Measurements from ENCODE around the gene LMO2.
"Not testable (repeated sequence)": the region's sequence is repeated elsewhere in the genome, so short reads cannot be mapped to it uniquely, and the experiment has no call there.

The LMO2 gene

DNA sequence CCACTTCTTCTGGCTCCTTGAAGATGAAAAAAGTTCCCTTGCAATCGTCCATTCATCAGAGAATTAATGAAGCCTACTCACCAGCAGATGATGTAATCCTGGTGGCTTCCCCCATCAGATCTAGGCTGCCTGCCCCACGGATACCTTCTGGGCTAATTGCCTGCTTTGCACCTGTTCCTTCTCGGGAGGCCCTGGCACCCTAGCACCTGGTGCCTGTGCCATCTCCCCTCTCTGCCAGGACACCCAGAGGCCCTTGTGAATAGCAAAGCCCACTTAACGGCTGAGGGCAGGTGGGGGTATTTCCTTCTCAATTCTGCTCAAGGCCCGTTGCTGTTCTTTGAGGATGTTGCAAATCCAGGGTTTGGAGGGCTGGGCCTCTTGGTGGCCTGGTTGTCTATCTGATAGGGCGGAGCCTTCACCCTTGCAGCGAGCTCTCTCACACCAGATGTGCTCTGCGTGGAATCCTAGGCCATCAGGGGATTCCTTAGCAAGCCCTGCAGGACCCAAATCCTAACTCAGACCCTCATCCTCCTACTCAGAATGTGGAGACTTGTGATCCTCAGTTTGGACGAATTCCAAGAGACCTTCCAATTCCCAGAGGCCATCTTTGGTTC, at the start of gene LMO2:
Gene LMO2 (minus strand): TSS at position 363 of the 614 bp plus-strand sequence. CDS start 22,360 bp downstream, outside the sequence.
- peak; percentile 49 for DNase-seq (ENCODE audit: low spot score)

DNA sequence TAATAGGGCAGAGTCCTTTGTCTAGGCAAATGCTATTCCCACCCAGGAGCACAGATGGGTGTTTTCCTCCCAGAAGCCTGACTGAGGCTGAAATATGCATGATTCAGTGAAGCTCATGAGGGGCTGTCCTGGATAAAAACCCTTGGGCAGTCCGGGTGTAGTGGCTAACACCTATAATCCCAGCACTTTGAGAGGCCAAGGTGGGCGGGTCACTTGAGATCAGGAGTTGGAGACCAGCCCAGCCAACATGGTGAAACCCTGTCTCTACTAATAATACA, 48.6 kb upstream of the LMO2 start:
- DNase-seq (ENCODE audit: low spot score) = no peak

DNA sequence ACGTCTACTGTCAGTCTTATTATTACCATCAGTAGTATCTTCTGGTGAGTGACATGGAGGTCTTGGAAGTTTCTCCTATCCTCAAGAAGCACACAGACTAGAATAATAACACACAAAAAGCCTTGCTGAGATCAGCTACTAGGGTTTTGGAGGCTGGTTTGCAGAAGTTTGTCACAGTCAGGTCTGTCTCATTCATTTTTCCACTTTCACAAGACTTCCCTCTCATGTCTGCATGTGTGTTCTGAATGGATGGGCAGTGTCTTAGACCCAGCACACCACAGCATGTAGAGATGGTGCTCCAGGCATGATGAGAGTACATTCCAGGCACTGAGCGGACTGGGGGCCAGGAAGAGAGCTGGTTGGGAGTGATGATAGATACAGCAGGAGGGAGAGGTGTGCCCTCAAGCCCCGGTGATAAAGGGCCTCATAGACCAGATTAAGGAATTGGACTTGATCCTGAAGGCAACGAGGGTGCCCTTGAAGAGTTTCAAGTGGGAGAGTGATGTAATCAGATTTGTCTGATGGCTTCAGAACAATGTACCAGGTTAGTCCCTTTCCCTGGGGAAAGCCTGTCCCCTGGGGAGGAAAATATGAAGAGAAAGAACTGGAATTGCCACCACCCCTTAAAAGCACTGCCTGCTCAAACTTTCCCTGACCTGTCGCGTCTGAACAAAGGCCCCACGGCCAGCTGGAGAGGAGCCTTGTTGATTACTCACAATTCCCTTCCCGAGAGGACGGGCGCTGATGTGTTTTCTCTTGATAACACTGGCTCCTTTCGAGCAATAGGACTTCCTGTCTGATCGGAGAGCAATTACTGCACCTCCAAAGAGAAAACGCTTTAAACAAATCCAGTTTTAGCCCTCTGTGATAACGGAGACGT, 45.1 kb upstream of the LMO2 start:
- peak; percentile 25 for DNase-seq (ENCODE audit: low spot score)

DNA sequence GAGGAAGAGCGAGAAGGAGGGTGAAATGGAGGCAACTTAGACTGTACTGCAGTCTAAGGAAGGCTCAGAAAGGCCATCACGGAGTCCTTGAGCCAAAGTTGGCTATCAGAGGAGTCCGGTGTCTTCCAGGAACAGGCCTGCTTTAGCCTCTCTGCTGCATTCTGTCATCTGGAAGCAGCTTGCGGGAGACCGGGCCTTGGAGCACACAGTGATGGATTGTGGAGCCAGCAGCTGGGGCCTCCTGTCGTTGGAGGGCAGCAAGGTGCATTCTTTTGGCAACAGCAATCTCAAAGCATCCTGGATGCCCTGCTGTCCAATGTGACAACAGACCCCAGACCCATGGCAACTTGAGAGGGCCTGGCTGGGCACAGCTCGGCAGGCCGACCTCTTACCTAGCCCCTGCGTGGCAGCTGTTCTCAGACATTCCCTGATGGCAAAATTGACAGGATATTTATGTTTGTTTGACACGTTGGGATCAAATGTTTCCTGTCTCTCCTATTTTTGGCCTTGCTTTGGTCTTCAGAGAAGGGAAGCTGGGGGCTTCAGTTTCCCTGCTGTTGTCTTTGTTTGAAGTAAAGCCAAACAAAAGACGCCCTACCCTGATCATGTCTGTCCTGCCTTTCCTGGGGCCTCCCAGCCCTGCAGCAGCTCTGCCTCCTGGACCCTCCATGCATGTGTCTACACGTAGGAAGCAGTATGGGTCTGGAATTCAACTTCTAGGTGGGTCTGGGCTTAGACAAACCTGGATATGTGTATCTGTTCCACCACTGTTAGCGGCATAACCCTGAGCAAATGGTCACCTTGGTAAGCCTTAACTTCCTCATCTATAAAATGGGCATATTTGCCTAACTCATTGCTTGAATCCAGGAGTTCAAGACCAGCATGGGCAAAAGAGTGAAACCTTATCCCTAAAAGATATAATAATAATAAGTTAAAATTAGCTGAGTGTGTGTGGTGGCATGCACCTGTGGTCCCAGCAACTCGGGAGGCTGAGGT, 43.9 kb upstream of the LMO2 start:
- DNase-seq (ENCODE audit: low spot score) = no peak

DNA sequence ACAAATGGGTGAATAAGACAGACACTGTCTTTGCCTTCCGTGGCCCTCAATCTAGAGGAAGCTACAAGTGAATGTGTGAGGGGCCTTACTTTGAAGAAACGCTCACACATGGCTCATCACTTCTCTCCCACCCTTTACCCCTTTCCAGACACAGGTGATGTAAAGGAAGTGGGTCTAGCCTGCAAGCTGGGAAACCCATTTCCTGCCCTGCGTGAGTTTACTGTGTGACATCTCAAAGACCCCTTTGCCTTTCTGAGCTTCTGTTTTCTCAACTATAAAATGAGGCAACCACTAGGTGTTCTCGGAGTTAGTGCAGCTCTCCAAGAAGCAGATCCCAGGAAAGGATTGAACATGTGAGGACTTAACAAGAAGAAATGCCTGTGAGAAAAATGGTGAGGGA, 43.1 kb upstream of the LMO2 start:
- DNase-seq (ENCODE audit: low spot score) = no peak

DNA sequence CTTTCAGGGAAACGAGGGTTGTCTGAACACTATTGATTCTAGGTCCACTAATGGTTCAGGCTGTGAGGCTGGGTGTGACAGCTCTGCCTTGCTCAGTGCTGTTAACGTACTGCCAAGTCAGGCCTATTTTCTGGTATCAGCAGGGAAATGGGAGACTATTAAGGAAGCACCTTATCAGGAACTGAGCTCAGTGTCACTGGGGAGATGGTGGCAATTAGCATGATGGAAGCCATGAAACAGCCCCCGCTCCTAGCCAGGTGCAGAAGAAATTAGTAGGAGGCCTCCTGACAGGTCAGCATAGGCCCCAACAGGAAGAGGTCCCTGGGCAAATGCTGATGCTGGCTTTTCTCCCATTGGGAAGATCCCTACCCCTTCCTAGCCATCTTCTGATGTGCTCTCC, 42.6 kb upstream of the LMO2 start:
- DNase-seq (ENCODE audit: low spot score) = no peak

DNA sequence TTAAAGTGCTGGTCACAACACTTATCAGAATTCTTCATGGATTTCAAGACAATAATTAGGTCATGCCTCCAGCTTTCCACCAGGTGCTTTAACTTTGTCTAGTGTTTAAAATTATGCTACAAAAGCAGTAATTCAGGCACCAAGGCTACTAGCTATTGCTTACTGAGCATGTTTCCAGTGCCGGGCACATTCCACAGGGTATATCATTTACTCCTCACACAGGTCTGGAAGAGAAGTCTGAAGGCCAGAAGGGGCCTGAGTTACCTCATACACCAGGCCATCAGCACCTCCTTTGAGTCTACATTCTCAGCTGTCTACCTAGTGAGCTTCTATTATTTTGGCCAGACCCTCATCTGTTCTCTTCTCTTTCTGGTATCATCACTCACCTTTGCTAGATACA, 41.7 kb upstream of the LMO2 start:
- DNase-seq (ENCODE audit: low spot score) = no peak

DNA sequence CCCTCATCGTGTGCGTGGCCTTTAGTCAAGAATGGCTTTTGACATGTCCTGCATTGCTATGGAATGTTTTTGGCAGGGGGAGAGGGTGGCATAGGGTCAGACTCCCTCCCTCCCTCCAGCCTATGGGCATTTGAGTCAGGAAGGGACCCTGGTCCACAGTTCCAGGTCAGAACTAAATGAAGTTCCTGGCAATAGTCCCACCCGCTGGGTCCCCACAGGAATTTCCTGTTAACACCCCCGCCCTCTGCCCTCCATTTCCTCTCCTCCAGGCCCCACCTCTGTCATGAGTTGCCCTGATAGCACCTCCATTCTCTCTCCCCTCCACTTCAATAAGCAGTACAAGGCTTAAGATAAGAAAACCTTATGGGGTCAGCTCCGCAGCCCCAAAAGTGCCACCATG, 40.8 kb upstream of the LMO2 start:
- DNase-seq (ENCODE audit: low spot score) = no peak

DNA sequence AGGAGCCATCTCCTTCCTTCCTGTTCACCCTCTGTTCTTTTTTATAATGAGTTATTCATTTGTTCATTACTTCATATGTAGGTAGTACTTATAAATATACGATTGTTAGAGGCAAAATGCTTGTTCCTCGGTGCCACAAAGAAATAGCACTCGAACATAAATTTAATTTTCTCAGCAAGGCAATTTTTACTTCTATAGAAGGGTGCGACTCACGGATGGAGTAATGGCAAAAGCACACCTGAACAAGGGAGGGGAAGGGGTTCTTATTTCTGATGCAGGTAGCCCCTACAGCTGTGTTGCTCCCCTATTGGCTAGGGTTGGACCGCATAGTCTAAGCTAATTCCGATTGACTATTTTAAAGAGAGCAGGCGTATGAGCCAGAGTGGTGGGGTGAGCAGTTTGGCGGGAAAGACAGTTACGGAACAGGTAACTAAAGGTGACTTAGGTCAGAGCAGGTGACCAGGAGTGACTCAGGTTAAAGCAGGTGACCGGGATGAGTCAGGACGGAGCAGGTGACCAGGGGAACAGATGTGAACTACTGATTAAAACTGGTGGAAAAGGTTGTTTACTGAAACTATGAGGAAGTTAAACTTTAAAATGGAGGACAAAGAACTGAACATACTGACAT, 40.0 kb upstream of the LMO2 start:
- not testable (repeated sequence) for DNase-seq (ENCODE audit: low spot score)

DNA sequence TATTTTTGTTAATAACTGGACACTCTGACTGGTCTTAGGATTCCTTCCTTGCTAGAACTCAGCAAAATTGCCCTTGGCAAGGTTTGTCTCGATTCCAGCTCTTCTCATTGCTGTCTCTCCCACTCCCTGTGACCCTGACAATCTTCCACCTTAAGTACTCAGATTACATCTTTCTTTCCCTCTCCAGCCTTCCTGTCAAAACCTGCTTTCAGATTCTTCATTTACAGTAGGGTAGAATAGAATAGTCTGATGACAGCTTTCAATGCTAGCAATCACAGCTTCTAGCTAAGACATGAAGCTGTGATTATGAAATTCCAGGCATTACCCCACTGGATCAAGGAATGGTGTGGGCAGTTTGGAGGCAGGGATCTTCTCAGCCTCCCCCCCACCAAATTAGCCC, 39.2 kb upstream of the LMO2 start:
- DNase-seq (ENCODE audit: low spot score) = no peak

DNA sequence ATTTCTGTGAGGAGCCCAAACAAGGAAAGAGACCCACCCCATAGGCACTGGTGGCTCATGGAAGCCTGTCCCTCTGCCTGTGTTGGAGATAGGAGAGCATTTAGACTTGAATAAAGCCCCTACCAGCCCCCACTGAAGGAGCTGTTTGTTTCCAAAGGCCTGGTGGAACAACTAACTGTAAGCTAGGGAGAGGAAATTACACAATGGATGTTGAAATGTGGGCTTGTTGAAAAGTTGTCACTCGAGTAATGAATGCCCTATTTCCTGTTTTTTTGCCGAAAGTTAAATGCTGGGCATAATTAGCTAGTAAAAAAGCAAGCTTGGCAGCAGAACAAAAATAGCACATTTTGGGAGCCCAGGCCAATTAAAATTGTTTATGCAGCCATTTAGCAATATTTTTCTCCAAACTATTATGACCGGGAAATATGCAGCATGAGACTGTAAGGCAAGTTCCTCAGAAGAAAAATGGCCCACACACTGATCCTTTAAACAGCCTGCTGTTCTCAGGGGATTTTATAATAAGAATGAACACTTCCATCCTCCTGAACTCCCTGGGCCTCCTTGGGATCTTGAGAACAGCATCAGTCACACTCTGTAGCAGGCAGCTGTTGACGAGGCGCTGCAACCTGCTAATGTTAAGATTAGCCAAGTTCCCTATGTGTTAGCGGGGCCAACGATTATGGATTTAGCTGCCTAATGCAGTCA, 38.6 kb upstream of the LMO2 start:
- DNase-seq (ENCODE audit: low spot score) = peak; percentile 74

DNA sequence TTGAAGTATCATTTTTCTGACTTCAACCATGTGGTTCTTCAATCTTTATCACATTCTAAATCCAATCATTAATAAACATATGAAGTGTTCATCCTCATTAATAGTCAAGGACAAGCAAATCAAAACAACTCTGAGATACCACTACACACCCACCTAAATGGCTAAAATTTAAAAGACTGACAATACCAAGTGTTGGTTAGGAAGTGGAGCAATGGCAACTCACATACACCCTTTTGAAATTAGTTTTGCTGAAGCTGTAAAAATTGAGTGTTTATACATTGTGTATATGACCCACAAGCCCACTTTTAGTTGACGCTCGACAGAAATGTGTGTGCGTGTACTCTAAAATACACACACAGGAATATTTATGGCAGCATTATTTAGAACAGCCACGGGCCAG, 36.7 kb upstream of the LMO2 start:
- DNase-seq (ENCODE audit: low spot score) = no peak

DNA sequence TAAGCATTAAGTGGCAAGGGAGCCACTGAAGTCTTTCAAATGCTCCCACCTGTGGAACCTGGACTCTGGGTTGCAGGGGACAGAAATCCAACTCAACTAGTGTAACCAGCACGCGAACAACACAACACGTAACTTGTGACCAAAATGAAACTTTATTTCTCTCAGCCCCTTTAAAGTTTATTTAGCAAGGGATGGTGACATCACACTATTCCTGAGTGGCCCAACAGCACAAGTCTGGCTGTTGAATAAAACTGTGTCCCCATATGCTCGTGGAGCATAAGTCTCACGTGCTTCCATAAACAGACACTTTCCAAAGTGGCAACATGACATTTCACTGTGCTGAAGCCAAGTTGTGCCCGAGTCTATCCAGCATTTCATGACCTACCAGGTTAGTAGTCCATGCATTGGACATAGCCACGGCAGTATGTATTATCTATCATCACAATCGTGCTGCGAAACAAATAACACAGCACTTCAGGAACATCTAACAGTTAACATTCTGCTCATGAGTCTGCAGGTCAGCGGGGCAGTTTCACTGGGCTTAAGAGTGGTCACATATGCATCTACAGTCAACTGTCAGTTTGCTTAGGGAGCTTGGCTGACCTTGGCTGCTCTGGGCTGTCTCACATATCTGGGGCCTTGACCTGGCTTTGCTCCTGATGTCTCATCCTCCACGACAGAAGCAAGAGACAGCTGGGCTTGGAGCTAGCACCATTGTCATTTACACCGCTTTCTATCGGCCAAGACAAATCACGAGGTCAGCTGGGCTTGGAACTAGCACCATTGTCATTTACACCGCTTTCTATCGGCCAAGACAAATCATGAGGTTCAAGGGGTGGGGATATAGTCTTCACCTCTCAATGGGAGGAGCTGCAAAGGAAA, 35.0 kb upstream of the LMO2 start:
- DNase-seq (ENCODE audit: low spot score) = no peak

DNA sequence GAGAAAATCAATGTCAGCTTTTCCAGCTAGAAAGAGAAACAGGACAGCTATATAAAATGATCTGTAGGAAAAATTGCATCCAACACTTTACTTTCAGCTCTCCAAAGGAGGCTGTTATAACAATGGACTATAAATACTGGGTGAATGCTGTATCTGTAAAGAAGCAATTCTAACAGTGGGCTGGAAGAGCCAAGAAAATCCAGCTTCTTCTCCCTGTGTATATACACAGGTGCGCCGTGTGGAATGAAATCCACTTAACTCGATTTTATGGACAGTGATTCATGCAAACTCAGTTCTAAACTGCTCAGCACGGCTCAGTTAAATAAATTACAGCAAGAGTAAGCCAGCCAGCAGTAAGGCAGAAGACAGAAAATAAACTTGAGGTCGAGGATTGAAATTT, 32.5 kb upstream of the LMO2 start:
- DNase-seq (ENCODE audit: low spot score) = no peak

DNA sequence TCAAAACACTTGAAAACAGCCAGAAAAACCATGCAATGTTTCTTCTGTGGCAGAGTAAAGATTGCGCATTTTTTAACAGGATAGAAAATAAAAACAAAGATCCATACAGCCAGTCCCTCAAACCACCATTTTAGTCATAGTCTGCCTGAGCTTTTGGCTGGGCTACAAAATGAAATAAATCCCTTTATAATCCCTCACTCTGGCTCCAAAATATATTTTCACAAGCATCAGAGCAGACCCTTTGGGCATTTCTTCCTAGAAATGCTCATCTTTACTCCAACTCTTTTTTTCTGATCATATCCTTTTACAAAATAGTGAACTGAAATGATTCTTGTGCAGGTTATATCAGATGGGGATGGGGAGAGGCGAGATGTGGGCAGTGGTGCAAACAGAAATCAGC, 31.8 kb upstream of the LMO2 start:
- DNase-seq (ENCODE audit: low spot score) = no peak

DNA sequence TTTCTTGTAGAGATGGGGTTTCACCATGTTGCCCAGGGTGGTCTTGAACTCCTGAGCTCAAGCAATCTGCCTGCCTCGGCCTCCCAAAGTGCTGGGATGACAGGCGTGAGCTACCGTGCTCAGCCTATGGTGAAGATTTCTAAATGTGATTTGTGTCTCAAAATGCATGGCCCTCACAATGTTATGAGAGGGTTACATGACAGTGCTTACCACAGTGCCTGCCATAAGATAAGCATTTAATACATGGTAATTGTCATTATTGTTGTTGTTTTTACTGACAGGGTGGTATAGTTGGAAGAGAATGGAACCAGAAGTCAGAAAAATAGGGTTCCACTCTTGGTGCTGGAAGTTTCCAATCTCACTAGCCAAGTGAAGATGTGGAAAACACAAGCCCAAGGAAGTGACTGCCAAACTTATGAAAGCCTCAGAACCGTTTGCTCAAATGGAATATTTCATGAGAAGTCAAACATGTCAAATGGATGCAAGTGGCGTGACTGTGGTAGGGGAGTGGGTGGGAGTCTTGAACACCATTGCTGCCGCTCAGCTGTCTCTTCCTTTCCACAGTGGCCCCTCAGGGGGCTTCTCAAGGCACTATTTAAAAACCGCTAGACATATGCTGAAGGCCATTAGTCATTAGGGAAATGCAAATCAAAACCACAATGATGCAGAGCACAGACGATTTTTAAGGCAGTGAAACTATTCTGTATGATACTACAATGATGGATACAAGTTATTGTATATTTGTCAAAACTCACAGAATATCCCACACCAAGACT, 29.1 kb upstream of the LMO2 start:
- DNase-seq (ENCODE audit: low spot score) = no peak

DNA sequence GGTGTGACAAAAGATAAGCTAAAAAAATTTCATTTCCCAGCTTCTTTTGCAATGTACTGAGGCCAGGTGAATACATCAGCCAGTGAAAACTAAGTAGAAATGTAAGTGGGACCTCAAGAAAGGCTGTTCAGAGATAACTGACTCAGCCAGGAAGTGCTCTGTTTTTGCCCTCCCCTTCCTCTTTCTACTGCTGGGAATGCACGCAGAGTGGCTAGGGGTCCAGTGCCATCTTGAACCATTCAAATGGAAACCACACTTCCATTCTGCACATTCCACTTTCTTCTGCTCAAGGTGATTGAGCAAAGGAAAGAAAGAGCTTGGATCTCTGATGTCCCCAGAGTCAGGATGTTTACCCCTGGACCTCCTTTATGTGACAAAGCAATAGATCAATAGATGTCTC, 27.8 kb upstream of the LMO2 start:
- DNase-seq (ENCODE audit: low spot score) = no peak

DNA sequence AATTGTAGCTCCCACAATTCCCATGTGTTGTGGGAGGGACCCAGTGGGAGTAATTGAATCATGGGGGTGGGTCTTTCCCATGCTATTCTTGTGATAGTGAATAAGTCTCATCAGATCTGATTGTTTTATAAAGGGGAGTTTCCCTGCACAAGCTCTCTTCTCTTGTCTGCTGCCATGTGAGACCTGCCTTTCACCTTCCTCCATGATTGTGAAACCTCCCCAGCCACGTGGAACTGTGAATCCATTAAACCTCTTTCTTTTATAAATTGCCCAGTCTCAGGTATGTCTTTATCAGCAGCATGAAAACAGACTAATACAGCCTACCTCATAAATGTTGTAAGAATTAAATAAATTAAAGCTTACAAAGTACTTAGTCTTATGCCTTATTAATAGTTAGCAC, 25.5 kb upstream of the LMO2 start:
- not testable (repeated sequence) for DNase-seq (ENCODE audit: low spot score)

DNA sequence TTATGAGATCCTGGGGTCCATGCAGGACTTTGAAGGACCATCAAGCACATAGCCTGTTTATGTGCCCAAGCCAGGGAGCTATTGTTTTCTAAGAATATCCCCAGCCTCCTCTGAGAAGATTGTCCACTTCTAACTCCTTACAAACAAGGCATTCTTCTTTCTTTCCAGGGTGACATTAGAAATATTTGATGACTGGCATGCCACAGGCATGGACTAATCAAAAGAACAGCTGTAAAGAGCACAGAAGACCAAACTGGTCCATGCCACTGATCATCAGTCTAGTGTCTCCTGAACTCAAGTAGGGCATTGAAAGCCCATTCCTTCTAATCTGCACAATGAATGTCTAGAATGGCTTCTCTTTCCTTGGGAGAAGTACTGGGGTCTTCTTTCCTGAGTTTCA, 24.9 kb upstream of the LMO2 start:
- no peak for DNase-seq (ENCODE audit: low spot score)

DNA sequence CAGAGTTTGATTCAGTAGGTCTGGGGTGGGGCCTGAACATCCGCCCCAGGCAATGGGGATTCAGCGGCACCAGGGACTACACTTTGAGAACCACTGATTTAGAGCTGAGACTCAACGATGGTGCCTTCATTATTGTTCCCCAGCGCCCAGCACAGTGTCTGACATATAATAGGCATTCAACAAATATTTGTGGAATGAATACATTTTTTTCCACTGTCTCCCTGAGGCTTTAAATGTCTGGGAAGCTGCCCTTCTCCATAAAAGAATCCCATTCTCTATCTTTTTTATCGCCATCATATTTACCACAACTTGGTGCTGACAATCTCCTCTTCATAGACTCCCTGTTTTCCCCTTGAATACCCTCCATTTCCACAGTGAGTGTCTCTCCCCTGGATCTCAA, 23.6 kb upstream of the LMO2 start:
- DNase-seq (ENCODE audit: low spot score) = no peak

Data from pons (tissue), 1 donor.